ENCODE measurements around the gene MEGF6.

Gene MEGF6, protein sequence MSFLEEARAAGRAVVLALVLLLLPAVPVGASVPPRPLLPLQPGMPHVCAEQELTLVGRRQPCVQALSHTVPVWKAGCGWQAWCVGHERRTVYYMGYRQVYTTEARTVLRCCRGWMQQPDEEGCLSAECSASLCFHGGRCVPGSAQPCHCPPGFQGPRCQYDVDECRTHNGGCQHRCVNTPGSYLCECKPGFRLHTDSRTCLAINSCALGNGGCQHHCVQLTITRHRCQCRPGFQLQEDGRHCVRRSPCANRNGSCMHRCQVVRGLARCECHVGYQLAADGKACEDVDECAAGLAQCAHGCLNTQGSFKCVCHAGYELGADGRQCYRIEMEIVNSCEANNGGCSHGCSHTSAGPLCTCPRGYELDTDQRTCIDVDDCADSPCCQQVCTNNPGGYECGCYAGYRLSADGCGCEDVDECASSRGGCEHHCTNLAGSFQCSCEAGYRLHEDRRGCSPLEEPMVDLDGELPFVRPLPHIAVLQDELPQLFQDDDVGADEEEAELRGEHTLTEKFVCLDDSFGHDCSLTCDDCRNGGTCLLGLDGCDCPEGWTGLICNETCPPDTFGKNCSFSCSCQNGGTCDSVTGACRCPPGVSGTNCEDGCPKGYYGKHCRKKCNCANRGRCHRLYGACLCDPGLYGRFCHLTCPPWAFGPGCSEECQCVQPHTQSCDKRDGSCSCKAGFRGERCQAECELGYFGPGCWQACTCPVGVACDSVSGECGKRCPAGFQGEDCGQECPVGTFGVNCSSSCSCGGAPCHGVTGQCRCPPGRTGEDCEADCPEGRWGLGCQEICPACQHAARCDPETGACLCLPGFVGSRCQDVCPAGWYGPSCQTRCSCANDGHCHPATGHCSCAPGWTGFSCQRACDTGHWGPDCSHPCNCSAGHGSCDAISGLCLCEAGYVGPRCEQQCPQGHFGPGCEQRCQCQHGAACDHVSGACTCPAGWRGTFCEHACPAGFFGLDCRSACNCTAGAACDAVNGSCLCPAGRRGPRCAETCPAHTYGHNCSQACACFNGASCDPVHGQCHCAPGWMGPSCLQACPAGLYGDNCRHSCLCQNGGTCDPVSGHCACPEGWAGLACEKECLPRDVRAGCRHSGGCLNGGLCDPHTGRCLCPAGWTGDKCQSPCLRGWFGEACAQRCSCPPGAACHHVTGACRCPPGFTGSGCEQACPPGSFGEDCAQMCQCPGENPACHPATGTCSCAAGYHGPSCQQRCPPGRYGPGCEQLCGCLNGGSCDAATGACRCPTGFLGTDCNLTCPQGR (N-terminal part only)

DNA sequence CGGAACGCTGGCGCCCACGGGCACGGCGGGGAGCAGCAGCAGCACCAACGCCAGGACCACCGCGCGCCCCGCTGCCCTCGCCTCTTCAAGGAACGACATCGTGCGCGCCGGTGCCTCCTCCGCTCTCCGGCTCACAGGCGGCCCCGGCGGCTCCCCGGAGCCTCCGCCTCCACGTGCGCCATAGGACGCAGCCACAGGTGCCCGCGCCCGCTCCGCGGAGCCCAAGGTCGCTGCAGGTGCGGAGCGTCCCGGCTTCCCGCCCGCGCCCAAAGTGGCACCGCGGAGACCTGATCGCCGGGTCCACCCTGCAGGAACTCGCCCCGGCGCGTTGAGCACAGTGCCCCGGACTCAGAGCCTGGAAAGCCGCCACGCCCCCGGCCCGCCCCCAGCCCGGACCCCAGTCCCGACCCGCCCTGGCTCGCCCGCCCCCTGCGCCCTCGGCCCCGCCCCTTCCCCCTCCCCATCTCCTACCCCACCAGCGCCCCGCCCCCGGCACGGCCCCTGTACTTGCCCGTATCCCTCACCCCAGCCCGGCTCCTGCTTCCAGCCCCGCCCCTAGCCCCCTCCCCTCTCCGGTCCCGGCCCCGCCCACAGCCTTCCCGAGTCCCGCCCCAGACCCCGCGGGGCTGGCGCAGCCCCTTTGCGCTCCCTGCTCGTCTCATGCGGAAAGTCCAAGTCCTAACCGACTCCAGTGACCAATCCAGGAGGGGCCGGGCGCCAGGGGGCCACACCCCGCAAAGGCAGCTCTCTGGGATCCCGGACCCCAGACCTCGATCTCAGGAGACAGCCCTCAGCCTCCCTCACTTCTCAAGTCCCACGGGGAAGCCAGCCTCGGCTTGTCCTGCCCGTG, at the start of gene MEGF6:
Gene MEGF6, minus strand, starts transcription at position 339 of the 850 bp plus-strand sequence. Its CDS starts 240 bp downstream, at position 99.
- DNase-seq (ENCODE audit: low read depth, low spot score), result no peak
- Histone ChIP-seq H3K4me1 (ENCODE audit: control insufficient read depth, insufficient read depth, low read length) (peaks cover 9% of the 10 kb centered on the region; the same call in 1 of the 2 replicates), H3K36me3 (ENCODE audit: control insufficient read depth, insufficient read depth, low read length) (no peaks in the 10 kb centered on the region), H3K27ac (ENCODE audit: low read length) (no peak within 1 kb of the TSS), H3K4me3 (ENCODE audit: low read length) (peak within 1 kb of the TSS; percentile 60; the same call in 1 of the 2 replicates), H3K9me3 (ENCODE audit: control insufficient read depth, insufficient read depth, low read length) (no peaks in the 10 kb centered on the region), H3K27me3 (ENCODE audit: control insufficient read depth, insufficient read depth, low read length) (no peaks in the 10 kb centered on the region)
- WGBS (ENCODE audit: insufficient coverage, insufficient read length), result no CpG with 5 or more reads among the region's 87 CpGs

DNA sequence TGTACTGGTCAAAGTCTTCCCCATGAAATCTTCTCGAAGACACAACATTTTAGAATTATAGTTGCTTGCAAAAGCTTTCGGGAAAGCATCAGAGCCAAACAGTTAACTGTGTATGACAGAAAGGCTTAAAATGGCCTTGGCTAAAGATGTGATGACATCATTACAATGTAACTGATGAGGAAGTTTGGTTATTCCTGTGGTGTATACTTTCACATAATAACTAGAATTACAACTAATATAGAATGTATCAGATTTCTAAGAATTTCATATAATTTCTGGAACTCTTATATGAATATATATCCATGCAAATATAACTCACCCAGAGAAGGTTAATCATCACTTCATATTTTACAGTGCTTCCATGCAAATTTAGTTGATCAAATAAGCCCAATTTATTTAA, 49.4 kb upstream of the MEGF6 start:
- WGBS (ENCODE audit: insufficient coverage, insufficient read length), result no CpG with 5 or more reads among the region's 2 CpGs
- peaks cover 3% of the 10 kb centered on the region for H3K27me3 ChIP-seq (ENCODE audit: control insufficient read depth, insufficient read depth, low read length)
- H3K27ac ChIP-seq (ENCODE audit: low read length), result no peak overlapping the region
- H3K36me3 ChIP-seq (ENCODE audit: control insufficient read depth, insufficient read depth, low read length), result no peaks in the 10 kb centered on the region
- H3K4me1 ChIP-seq (ENCODE audit: control insufficient read depth, insufficient read depth, low read length), result no peaks in the 10 kb centered on the region
- no peak overlapping the region for H3K4me3 ChIP-seq (ENCODE audit: low read length)
- no peaks in the 10 kb centered on the region for H3K9me3 ChIP-seq (ENCODE audit: control insufficient read depth, insufficient read depth, low read length)
- no peak for DNase-seq (ENCODE audit: low read depth, low spot score)

DNA sequence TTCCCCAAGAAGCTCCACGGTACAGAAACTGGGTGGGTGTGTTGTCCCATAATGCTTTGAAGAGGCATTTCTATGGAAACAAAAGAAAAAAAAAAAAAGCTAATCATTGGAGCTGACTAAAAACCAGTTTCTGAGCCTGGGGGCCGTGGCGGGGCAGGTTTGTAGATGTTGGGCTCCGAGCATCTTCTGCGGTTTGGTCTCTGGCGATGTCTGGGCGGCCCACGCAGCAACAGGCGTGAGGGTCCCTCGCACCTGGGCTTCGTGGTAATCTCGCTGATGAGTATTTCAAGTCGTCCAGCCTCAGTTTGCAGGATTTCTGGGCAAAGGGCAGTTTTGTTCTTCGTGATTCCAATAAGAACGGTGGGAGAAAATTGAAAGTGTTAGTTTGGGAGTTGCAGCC, 47.8 kb upstream of the MEGF6 start:
- no peaks in the 10 kb centered on the region for H3K4me1 ChIP-seq (ENCODE audit: control insufficient read depth, insufficient read depth, low read length)
- DNase-seq (ENCODE audit: low read depth, low spot score), result no peak
- peaks cover 13% of the 10 kb centered on the region for H3K27me3 ChIP-seq (ENCODE audit: control insufficient read depth, insufficient read depth, low read length)
- H3K9me3 ChIP-seq (ENCODE audit: control insufficient read depth, insufficient read depth, low read length), result no peaks in the 10 kb centered on the region
- no CpG with 5 or more reads among the region's 15 CpGs for WGBS (ENCODE audit: insufficient coverage, insufficient read length)
- no peak overlapping the region for H3K4me3 ChIP-seq (ENCODE audit: low read length)
- H3K36me3 ChIP-seq (ENCODE audit: control insufficient read depth, insufficient read depth, low read length), result no peaks in the 10 kb centered on the region
- no peak overlapping the region for H3K27ac ChIP-seq (ENCODE audit: low read length)

DNA sequence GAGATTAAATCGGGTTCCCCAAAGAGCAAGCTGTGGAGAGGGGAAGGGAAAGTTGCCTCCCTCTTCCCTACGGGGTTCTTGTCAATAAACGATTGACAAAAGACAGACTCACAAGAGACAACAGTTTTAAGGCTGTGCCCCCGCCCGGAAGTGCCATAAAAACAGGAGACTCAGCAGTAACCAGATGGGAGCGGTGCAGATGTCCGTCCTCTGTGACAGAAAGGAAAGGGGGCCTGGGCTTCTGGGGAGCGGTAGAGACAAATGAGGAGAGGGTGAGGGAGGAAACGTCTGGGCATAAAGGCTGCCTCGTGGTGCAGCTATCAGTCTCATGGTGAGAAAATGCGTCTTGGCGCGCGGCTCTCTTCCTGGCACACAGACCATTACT, 46.9 kb upstream of the MEGF6 start:
- DNase-seq (ENCODE audit: low read depth, low spot score), result no peak
- no CpG with 5 or more reads among the region's 14 CpGs for WGBS (ENCODE audit: insufficient coverage, insufficient read length)
- peaks cover 1% of the 10 kb centered on the region; the same call in 1 of the 2 replicates for H3K4me1 ChIP-seq (ENCODE audit: control insufficient read depth, insufficient read depth, low read length)
- H3K27me3 ChIP-seq (ENCODE audit: control insufficient read depth, insufficient read depth, low read length), result peaks cover 21% of the 10 kb centered on the region
- H3K4me3 ChIP-seq (ENCODE audit: low read length), result no peak overlapping the region
- no peaks in the 10 kb centered on the region for H3K9me3 ChIP-seq (ENCODE audit: control insufficient read depth, insufficient read depth, low read length)
- no peak overlapping the region for H3K27ac ChIP-seq (ENCODE audit: low read length)
- H3K36me3 ChIP-seq (ENCODE audit: control insufficient read depth, insufficient read depth, low read length), result no peaks in the 10 kb centered on the region

DNA sequence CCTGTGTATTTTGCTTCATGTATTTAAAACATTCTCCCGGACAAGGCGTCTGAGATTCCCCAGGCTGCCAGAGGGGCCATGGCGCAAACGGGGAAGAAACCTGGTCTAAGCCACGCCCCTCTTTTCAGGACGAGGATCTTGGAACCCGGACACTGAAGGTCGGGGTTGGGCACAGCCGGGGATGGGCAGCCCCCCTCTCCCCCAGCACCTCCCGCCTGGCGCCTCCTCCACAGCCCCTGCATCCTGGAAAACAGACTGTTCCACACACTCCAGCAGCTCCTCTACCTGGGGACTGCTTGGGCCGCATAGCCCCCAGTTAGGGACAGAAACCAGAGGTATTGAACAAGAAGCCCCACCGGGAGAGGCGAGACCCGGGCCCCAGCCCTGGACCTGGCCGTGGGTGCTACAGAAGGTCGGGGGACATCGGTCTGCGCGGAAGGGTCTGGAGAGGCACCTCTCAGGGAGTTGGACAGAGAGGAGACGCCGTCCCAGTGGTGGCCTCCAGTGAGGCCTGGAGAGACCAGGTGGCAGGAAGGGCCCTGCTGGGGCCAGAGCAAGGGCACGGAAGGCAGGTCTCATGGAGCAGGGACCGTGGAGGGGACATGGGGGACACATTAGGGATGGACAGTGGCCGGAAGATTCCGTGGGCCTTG, 46.4 kb upstream of the MEGF6 start:
- no peak for DNase-seq (ENCODE audit: low read depth, low spot score)
- Histone ChIP-seq H3K27me3 (ENCODE audit: control insufficient read depth, insufficient read depth, low read length) (peaks cover 26% of the 10 kb centered on the region), H3K36me3 (ENCODE audit: control insufficient read depth, insufficient read depth, low read length) (no peaks in the 10 kb centered on the region), H3K4me1 (ENCODE audit: control insufficient read depth, insufficient read depth, low read length) (peaks cover 2% of the 10 kb centered on the region; the same call in 1 of the 2 replicates), H3K9me3 (ENCODE audit: control insufficient read depth, insufficient read depth, low read length) (no peaks in the 10 kb centered on the region), H3K4me3 (ENCODE audit: low read length) (no peak overlapping the region), H3K27ac (ENCODE audit: low read length) (no peak overlapping the region)
- no CpG with 5 or more reads among the region's 26 CpGs for WGBS (ENCODE audit: insufficient coverage, insufficient read length)

DNA sequence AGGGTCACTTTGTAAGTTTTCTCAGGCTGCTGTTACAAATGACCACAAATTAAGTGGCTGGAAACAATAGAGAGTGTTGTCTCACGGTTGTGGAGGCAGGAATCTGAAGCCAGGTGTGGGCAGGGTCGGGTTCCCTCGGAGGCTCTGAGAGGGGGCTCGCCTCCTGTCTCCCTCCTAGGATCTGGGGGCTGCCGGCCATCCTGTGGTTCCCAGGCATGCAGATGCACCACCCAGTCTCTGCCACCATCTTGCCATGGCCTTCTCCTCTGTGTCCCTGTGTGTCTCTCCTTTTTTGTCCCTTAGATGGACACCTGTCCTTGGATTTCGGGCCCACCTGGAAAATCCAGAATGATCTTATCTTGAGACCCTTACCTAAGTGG, 45.8 kb upstream of the MEGF6 start:
- Histone ChIP-seq H3K4me3 (ENCODE audit: low read length) (no peak overlapping the region), H3K4me1 (ENCODE audit: control insufficient read depth, insufficient read depth, low read length) (peaks cover 2% of the 10 kb centered on the region; the same call in 1 of the 2 replicates), H3K27me3 (ENCODE audit: control insufficient read depth, insufficient read depth, low read length) (peaks cover 30% of the 10 kb centered on the region), H3K9me3 (ENCODE audit: control insufficient read depth, insufficient read depth, low read length) (no peaks in the 10 kb centered on the region), H3K27ac (ENCODE audit: low read length) (no peak overlapping the region), H3K36me3 (ENCODE audit: control insufficient read depth, insufficient read depth, low read length) (no peaks in the 10 kb centered on the region)
- DNase-seq (ENCODE audit: low read depth, low spot score), result no peak
- no CpG with 5 or more reads among the region's 6 CpGs for WGBS (ENCODE audit: insufficient coverage, insufficient read length)

DNA sequence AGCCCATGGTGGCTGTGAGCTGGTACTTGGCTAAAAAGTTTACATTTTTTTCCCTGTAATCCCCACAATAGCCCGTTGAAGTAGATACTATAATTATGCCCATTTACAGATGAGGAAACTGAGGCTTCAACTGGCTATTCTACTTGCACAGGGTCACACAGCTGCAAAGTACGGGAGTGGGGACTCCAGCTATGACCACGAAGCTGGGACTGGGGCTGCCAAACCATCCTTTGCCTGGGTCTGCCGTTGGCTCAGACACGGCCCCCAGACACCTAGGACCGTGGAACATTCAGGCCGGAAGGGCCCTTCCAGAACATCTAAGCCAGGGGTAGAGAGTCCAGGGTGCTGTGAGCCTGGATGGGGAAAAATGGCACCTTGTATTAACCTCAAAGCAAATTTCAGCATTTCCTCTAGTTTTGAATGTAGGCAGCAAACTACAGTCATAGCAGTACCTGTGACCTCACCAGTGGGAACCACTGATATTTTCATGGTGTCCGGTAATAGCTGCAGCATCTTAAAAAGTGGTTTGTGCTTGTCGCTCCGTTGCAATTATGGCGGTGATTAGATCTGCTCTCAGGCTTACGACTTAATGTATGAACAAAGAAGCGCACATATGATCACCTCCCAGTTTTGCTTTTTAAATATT, 45.3 kb upstream of the MEGF6 start:
- H3K4me3 ChIP-seq (ENCODE audit: low read length), result no peak overlapping the region
- no CpG with 5 or more reads among the region's 13 CpGs for WGBS (ENCODE audit: insufficient coverage, insufficient read length)
- H3K36me3 ChIP-seq (ENCODE audit: control insufficient read depth, insufficient read depth, low read length), result no peaks in the 10 kb centered on the region
- peaks cover 2% of the 10 kb centered on the region; the same call in 1 of the 2 replicates for H3K4me1 ChIP-seq (ENCODE audit: control insufficient read depth, insufficient read depth, low read length)
- no peak for DNase-seq (ENCODE audit: low read depth, low spot score)
- peaks cover 32% of the 10 kb centered on the region for H3K27me3 ChIP-seq (ENCODE audit: control insufficient read depth, insufficient read depth, low read length)
- H3K27ac ChIP-seq (ENCODE audit: low read length), result no peak overlapping the region
- no peaks in the 10 kb centered on the region for H3K9me3 ChIP-seq (ENCODE audit: control insufficient read depth, insufficient read depth, low read length)

DNA sequence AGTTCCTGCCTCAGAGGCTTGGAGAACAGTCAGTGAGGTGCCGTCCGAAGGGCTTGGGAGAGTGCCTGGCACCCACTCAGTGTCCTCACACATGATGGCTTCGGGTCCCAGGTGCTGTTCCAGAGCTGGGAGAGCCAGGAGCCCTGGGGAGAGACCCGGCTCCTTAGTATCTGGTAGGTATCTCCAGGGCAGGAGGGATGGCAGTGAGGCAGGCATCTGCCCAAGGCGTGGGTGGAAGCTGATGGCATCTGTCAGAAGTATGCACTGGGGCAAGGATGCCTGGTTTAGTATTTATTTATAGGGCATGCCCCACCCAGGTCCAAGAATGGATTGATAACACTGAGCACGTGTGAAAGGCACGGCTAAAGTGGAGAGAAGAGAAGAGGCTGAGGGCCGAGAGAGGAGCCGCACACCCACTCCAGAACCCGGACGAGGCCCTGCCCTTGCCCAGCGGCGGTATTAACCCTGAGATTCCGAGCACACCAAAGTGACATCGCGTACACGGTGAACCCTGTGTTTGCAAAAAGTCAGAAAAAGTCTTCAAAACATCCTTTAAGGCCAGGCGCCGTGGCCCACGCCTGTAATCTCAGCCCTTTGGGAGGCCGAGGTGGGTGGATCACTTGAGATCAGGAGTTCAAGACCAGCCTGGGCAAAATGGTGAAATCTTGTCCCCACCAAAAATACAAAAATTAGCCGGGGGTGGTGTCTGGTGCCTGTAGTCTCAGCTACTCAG, 43.4 kb upstream of the MEGF6 start:
- peaks cover 5% of the 10 kb centered on the region; the same call in 1 of the 2 replicates for H3K4me1 ChIP-seq (ENCODE audit: control insufficient read depth, insufficient read depth, low read length)
- H3K4me3 ChIP-seq (ENCODE audit: low read length), result no peak overlapping the region
- no CpG with 5 or more reads among the region's 22 CpGs for WGBS (ENCODE audit: insufficient coverage, insufficient read length)
- no peak for DNase-seq (ENCODE audit: low read depth, low spot score)
- peaks cover 43% of the 10 kb centered on the region for H3K27me3 ChIP-seq (ENCODE audit: control insufficient read depth, insufficient read depth, low read length)
- no peak overlapping the region for H3K27ac ChIP-seq (ENCODE audit: low read length)
- H3K9me3 ChIP-seq (ENCODE audit: control insufficient read depth, insufficient read depth, low read length), result no peaks in the 10 kb centered on the region
- no peaks in the 10 kb centered on the region for H3K36me3 ChIP-seq (ENCODE audit: control insufficient read depth, insufficient read depth, low read length)
